GM21529 (cell line): ENCODE results near the gene RAPGEF1.
"Not testable (repeated sequence)": the region's sequence is repeated elsewhere in the genome, so short reads cannot be mapped to it uniquely, and the experiment has no call there.

Experiments
- ATAC-seq: cut with Tn5 transposase; IDR thresholded peaks from one replicate; pipeline ENCODE4 v1.9.1; 2021; ENCODE audit not compliant: unreplicated experiment

The RAPGEF1 gene

GRCh38 chr9:131731644-131732043, 8.2 kb downstream of the RAPGEF1 start:
- ATAC-seq: no peak

GRCh38 chr9:131731237-131731636, 8.6 kb downstream of the RAPGEF1 start:
- ATAC-seq: no peak

- ATAC-seq: no peak
Measured at GRCh38 chr9:131728961-131729360, 10.9 kb downstream of the RAPGEF1 start.

GRCh38 chr9:131728546-131728910, 11.3 kb downstream of the RAPGEF1 start:
- ATAC-seq: no peak

DNA sequence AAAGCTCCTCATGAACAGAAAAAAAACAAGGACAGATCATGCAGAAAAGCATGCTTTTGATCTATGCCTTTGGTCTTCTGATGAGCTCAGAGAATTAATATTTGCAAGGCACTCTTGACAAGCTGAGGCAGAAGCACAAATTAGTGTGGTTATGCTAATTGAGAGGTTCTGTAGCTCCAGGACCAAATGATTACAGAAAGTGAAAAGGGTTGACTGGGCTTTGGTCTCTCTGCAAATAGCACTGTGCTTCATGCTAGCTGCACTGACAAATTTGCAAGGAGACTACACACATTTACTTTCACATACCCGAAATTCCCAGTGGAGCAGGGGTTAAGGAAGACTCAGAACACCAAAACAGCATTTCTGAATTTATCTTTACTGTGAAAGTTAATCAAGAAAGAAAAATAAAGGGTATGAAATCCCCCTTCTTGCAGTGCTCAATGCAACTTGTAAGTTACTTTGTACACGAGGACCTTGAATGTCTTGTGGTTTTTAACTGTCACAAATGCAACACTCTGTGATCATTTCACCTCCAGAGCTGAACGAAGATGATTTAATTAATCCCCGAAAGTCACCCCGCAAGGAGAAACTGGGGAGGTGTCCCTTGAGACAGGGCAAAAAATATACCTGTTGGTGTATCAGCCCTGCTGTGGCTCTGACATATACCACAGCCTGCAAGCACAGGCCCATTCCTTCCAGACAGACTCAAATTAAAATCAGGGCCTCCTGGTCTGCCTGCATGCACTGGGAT, 11.9 kb downstream of the RAPGEF1 start:
- peak; percentile 32 for ATAC-seq

- no peak for ATAC-seq
Measured at GRCh38 chr9:131727184-131727759, 12.6 kb downstream of the RAPGEF1 start.

DNA sequence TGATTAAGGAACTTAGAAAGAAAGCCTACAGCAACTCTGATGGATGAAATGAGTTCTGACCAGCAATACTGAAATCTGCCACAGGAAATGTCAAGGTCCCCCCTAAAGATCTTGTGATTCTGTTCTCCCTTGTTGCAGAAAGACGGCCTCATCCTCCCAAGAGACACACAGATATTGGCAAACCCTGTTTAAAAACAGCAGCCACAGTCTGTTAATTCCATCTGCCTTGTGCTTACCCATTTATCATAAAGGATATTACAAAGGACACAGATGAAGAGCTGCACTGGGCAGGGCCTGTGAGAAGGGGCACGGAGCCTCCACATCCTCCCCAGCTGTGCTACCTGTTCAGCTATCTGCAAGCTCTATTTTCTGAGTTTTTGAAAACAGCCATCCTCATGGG, 15.2 kb downstream of the RAPGEF1 start:
- ATAC-seq: no peak

- ATAC-seq: no peak
Measured at GRCh38 chr9:131723632-131724031, 16.2 kb downstream of the RAPGEF1 start.

DNA sequence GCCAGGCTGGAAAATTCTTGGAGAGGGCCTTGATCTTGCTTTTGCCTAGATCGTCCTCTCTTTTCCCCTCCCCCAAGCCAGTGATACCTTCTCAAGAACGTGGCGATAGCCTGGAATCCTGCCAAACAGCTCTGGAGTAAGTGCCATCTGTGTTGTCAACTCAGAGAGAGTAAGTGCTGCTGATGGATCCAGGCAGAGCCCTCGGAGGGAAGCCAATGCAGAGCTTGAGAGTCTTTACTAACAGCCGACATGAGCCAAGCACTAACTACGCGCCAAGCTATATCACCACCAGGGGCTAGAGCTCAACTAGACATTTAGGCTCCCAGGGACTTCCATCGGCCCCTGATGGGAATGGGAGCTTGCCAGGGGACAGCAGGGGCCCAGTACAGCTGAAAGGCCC, 17.6 kb downstream of the RAPGEF1 start:
- ATAC-seq: no peak

GRCh38 chr9:131721076-131721475, 18.8 kb downstream of the RAPGEF1 start:
- ATAC-seq: no peak

- ATAC-seq: peak; percentile 44
Measured at GRCh38 chr9:131720330-131720729, 19.5 kb downstream of the RAPGEF1 start.

DNA sequence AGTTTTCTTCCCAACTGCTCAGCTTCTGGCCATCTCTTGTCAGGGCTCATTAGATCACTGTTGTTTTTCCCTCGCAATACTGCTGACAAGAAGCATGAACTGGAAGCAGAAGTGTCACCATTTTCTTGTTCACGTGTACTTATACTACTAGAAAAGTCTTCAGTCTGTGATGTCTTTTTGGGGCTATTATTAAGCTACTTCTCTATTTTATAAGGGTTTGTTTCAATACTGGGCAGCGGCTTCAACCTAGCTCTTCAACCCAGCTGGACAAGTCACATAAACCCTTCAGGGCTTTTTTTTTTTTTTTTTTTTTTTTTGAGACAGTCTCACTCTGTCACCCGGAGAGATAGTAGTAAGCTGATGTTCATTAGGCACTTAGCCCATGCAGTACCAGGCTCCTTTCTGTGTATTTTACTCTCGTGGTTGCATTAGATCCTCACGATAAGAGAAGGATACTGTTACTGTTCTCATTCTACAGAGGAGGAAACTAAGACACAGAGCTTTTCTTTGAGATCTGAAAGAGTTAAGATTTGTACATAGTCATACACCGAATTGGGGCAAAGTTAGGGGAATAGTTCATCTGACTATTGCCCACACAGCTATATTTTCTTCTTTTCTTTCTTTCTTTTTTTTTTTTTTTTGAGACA, 20.5 kb downstream of the RAPGEF1 start:
- ATAC-seq: no peak

GRCh38 chr9:131717719-131718460, 22.0 kb downstream of the RAPGEF1 start:
- no peak for ATAC-seq

- no peak for ATAC-seq
Measured at GRCh38 chr9:131715906-131716305, 24.0 kb downstream of the RAPGEF1 start.

DNA sequence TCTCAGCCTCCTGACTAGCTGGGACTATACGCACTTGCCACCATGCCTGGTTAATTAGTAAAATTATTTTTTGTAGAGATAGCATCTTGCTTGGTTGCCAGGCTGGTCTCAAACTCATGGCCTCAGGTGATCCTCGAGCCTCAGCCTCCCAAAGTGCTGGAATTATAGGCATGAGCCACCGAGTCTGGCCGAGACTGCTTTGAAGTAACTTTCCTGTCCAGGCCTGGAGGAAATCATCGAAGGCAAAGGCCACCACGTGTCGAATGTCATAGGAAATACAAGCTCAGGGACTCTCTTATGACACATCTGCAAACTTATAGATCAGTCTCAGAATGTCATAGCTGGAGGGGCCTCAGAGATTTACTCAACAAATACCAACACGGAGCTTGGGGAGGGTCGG, 25.1 kb downstream of the RAPGEF1 start:
- no peak for ATAC-seq

DNA sequence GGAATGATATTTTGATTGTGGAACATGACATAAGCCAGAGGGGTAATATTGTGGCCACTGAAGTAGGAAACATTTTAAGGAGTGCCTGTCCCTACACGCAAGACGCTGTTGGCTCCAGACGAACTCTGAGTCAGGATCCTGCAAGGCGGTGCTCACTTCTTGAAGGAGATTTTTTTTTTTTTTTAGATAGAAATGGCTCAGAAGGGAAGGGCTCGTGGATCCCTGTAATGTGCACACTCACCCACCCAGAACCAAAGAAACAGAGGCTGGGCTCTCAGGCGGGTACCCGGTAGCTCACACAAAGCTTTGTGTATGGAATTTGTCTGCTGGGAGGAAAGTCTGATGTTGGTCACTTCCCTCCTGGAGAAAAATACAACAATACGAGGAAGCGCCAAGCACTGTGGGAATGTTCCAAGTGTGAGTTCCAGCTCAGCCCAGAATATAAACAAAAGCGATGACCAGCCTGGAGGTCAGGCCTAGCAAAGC, 25.7 kb downstream of the RAPGEF1 start:
- ATAC-seq: no peak

DNA sequence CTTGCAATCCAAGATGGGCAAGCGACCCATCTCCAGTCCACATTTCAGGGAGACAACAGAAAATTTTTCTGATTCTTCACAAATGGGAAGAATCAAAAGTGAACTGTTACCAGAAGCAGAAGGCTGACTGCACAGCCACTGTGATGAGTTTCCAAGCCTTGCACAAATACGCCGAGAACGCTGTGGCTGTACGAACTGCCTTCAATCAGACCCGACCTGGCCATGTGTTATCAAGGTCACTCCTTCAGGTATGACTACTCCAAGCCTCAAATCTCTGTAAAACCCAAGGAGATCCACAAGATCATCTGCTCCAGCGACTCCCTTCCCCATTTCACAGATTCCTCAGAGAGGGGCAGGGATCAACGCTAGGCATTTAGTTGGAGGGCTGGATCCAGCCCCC, 26.9 kb downstream of the RAPGEF1 start:
- ATAC-seq: no peak

DNA sequence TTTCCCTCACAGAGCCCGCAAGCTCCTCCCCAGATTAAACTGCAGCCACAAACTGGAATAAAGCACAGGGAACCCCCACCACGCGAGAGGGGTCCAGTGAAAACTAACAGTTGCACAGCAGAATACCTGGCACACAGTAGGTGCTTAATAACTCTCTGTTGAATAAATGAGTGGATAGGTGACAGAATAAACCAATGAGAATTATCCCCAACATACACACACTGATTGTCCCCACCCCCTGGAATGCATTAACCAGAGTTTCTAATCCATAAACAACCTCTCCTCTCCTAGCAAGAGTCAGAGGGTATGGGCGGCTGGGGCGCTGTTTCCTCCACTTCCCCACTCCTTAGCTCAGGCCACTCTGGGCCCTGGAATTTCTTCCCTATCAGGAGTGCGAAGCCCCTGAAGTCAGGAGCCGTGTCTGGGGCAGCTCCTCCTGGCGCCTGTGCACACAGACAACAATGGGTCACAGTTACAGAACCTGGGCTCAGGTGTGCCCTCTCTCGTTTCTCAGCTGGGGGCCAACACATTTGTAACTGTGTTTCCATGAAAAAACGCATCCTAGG, 27.6 kb downstream of the RAPGEF1 start:
- no peak for ATAC-seq

DNA sequence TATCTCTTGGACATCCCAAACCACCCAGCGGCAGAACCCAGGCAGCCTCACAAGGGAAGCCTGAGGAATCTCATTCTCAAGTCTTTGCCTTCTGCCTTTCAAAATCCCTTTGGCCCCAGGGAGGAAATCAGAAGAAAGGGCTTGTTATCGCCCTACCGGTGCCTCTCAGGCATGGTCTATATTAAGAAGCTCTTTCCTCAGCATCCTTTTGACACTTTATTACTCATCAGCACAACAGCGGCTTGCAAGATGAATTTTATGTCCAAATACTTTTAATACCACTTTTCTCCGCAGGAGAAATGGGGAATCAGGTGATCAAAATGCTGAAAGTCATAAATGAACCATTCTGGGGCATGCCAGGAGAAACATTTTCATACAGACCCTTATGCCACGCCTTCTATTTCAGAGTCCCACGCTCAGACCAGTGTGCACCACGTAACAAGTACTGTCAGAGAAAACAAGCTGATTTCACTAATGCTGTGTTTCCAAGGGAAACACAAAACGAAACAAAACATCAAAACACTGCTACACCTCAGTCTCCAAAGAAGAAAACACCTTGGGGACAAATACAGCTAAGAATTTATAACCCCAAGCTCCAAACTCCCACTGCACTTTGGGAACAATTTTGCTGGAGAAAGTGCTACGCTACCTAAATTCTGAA, 30.0 kb downstream of the RAPGEF1 start:
- ATAC-seq: peak; percentile 72

DNA sequence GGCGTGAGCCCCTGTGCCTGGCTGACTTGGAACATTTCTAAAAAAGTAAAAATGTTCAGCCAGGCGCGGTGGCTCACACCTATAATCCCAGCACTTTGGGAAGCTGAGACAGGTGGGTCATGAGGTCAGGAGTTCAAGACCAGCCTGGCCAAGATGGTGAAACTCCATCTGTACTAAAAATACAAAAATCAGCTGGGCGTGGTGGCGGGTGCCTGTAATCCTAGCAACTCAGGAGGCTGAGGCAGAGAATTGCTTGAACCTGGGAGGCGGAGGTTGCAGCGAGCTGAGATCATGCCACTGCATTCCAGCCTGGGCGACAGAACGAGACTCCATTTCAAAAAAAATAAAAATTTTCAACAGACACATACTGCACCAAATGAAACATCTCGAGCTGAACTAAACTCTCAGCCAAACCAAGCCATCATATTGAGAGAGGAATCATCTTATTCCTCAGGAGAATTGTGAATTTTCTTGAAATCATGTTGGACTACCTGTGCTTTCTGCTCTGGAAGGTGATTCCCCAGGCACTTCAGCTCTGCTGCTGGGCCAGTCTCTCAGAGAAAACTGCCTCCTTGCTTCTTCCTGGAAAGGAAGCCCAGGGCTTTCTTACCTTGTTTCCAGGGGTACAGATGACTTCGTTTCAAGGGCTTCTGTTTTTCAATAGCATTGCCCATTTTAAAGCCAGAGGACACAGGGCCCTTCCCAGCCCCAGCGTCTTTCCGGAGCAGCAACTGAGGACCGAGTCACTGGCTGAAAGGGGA, 30.7 kb downstream of the RAPGEF1 start:
- ATAC-seq: not testable (repeated sequence)
